ACC112 (cell line): ENCODE results near the gene TOX2.
"Not testable (repeated sequence)": the region's sequence is repeated elsewhere in the genome, so short reads cannot be mapped to it uniquely, and the experiment has no call there.

ENCODE experiments used
- H2AFZ ChIP-seq: fragments of 200-600 bp; sonication (generic); one replicate; pipeline ENCODE4 v1.6.0; 2017; ENCODE audit warnings: antibody characterized with exemption, low read length; ENCODE audit not compliant: unreplicated experiment
- H3K27ac ChIP-seq: fragments of 200-600 bp; sonication (generic); 2 replicates; pipeline ENCODE4 v1.5.1; 2014; ENCODE audit warnings: low read depth, mild to moderate bottlenecking, antibody characterized with exemption, low read length, moderate library complexity
- H3K27me3 ChIP-seq: fragments of 200-600 bp; sonication (generic); 2 replicates; pipeline ENCODE4 v1.6.1; 2014; ENCODE audit warnings: mild to moderate bottlenecking, antibody characterized with exemption, low read length, moderate library complexity, mixed read lengths; ENCODE audit not compliant: insufficient read depth
- H3K36me3 ChIP-seq: fragments of 200-600 bp; sonication (generic); 2 replicates; pipeline ENCODE4 v1.6.1; 2016; ENCODE audit warnings: mild to moderate bottlenecking, antibody characterized with exemption, low read length, moderate library complexity, mixed read lengths; ENCODE audit not compliant: insufficient read depth
- H3K4me1 ChIP-seq: fragments of 200-600 bp; sonication (generic); one replicate; pipeline ENCODE4 v1.6.1; 2016; ENCODE audit warnings: low read length, mixed read lengths; ENCODE audit not compliant: insufficient read depth, unreplicated experiment, control insufficient read depth
- H3K4me3 ChIP-seq: fragments of 200-600 bp; sonication (generic); 2 replicates; pipeline ENCODE4 v1.5.1; 2014; ENCODE audit warnings: mild to moderate bottlenecking, low read depth, low read length
- H3K79me2 ChIP-seq: fragments of 200-600 bp; sonication (generic); one replicate; pipeline ENCODE4 v1.6.0; 2016; ENCODE audit warnings: low read length; ENCODE audit not compliant: control insufficient read depth, unreplicated experiment, insufficient read depth

Gene TOX2

DNA sequence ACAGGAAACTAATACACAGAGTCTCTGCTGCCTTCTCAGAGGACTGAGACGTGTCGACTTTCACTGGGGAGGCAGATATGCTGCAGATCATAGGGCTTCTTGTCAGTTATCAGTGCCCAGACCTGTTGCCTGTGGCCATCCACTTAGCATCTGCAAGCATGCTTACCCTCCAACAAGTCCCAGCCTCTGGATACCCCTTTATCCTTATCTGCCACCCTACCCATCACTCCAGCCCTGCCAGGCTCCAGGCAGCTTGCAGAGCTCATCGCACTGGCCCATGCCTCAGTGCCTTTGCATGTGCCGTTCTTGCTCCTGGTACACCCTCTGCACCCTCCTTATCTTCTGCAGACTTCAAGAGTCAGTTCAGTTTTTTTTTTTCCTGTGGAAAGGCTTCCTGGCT is 119.2 kb downstream of the TOX2 start:
- H2AFZ ChIP-seq: no peak overlapping the region
- H3K4me3 ChIP-seq: no peak overlapping the region
- no peaks in the 10 kb centered on the region for H3K4me1 ChIP-seq
- no peaks in the 10 kb centered on the region for H3K79me2 ChIP-seq
- H3K36me3 ChIP-seq: no peaks in the 10 kb centered on the region
- H3K27ac ChIP-seq: no peak overlapping the region
- H3K27me3 ChIP-seq: peaks cover 65% of the 10 kb centered on the region

DNA sequence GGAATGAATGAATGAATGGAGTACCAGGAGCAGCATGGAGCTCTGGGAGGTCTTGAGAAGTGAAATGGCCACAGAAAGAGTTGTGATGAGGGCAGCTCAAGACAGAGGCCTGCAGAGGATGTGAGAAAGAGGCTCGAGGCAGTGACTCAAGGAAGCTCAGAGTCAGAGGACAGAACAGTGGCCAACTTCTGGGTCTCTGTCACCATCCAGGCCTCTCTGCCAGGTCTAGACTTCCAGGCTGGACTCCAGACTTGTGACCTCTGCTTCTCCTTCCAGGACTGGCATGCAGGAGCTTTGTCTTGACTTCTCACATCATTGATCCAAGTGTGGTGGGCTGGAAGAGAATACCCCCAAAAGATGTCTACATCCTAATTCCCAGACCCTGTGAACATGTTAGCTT is 119.8 kb downstream of the TOX2 start:
- Histone ChIP-seq H3K27ac (no peak overlapping the region), H3K79me2 (no peaks in the 10 kb centered on the region), H3K27me3 (peaks cover 71% of the 10 kb centered on the region), H2AFZ (no peak overlapping the region), H3K4me3 (no peak overlapping the region), H3K4me1 (no peaks in the 10 kb centered on the region), H3K36me3 (no peaks in the 10 kb centered on the region)

DNA sequence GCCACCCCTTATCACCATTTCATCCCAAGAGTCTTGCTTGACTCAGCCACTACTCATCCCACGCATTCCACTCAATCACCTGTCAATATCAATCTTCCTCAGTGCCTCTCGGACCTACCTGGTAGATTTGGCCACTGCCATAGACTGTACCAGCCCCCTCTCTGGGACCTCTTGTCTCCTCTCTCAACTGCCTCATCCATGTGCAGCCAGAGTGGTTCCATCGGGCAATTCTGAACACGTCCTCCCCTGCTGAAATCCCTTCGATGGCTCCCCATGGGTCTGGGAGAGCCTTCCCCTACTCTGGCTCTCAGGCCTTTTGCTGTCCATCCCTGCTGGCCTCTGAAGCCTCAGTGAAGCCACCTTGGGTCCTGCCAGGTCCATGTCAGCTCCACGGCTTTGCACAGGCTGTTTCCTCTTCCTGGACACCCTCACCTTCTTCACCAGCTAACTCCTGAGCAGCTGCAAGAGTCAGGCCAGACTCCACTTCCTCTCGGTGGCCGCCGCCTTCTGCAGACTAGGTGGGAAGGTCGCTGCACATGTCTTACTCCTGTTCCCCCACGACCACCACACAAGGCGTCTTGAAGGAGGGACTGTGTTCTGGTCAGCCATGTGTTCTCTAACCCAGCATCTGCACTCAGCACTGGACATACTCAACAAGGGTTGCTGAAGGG is 120.4 kb downstream of the TOX2 start:
- Histone ChIP-seq H3K79me2 (no peaks in the 10 kb centered on the region), H3K27ac (no peak overlapping the region), H2AFZ (no peak overlapping the region), H3K27me3 (peaks cover 77% of the 10 kb centered on the region), H3K36me3 (no peaks in the 10 kb centered on the region), H3K4me1 (no peaks in the 10 kb centered on the region), H3K4me3 (no peak overlapping the region)

DNA sequence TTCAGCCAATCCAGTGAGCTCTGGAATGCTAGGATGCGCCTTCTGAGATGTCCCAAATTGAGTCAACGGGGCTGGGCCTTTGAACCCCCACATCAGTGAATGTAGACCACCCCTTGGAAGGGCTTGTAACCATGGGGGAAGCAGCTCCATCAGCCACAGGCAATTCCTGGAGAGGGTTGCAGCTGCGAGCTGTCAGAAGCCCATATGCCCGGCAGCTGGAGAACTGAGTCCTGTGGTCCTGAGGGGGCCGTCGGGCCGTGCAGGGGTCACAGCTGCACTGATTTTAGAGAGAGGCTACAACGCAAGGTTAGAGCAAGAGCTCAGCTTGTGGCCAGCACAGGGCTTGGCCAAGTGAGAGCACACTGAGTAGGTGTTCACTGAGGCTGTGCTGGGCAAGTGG is 121.3 kb downstream of the TOX2 start:
- H3K27ac ChIP-seq: no peak overlapping the region
- no peaks in the 10 kb centered on the region for H3K4me1 ChIP-seq
- no peak overlapping the region for H3K4me3 ChIP-seq
- no peak overlapping the region for H2AFZ ChIP-seq
- H3K79me2 ChIP-seq: no peaks in the 10 kb centered on the region
- peaks cover 70% of the 10 kb centered on the region for H3K27me3 ChIP-seq
- H3K36me3 ChIP-seq: no peaks in the 10 kb centered on the region

DNA sequence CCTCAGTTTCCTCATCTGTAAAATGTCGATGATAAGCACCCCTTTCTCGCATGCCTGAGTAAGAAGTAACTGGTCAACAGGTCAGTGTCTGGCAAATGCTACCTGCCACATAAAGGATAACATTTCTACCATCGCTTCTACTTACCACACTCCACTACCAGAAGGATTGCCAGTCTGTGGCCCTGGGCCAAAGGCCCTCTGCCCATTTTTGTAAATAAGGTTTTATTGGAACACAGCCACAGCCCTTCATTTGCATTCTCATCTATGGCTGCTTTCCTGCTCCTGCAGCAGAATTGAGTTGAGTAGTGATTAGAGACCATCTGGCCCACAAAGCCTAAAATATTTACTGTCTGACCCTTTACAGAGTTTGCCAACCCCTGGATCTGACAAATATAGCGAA is 121.8 kb downstream of the TOX2 start:
- no peaks in the 10 kb centered on the region for H3K79me2 ChIP-seq
- H3K27me3 ChIP-seq: peaks cover 72% of the 10 kb centered on the region
- H3K27ac ChIP-seq: no peak overlapping the region
- no peaks in the 10 kb centered on the region for H3K36me3 ChIP-seq
- H3K4me1 ChIP-seq: no peaks in the 10 kb centered on the region
- no peak overlapping the region for H3K4me3 ChIP-seq
- H2AFZ ChIP-seq: no peak overlapping the region

DNA sequence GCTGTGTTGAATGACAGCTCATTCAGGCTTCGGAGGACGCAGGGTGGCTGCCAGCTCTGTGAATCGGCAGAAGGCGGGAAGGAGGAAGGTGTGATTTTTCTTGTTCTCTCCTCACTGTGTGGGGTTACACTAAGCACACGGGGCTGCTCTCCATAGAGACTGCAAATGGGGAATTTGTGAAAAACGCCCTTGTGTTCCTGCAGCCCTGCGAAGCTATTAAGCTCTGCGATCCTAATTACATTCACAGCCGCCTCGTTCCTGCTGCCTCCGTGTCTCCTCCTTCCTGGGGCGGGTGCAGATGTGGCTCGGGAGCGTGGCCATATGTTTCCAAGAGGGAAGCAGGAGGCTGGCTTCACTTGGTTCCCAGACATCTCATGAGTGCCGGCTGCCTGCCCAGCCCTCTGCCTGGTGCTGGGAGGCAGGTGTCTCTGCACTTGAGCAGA is 124.0 kb downstream of the TOX2 start:
- Histone ChIP-seq H3K36me3 (no peaks in the 10 kb centered on the region), H3K27ac (no peak overlapping the region), H3K27me3 (peaks cover 81% of the 10 kb centered on the region)

DNA sequence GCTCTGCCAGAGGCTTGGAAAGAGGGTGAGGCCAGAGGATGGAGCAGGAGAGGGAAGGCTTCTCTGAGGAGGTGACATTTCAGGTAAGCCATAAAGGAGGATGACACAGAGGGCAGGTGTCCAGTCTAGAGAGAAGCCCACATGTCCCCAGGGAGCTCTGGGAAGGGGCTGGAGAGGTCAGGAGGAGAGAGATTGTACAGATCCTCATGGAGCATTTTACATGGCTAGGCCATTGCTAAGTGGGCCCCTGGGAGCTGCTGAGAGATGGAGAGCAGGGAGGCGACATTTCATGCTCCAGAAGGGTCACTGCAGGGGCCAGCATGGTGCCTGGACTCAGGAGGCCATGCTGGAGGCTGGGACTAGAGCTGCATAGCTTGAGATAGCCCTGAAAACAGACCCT is 124.5 kb downstream of the TOX2 start:
- H3K4me3 ChIP-seq: no peak overlapping the region
- no peak overlapping the region for H2AFZ ChIP-seq
- peaks cover 78% of the 10 kb centered on the region for H3K27me3 ChIP-seq
- no peaks in the 10 kb centered on the region for H3K79me2 ChIP-seq
- H3K36me3 ChIP-seq: no peaks in the 10 kb centered on the region
- no peak overlapping the region for H3K27ac ChIP-seq
- no peaks in the 10 kb centered on the region for H3K4me1 ChIP-seq

More for the DNA sequence above, 124.0 kb downstream of the TOX2 start:
- no peaks in the 10 kb centered on the region for H3K4me1 ChIP-seq
- no peaks in the 10 kb centered on the region for H3K79me2 ChIP-seq
- H2AFZ ChIP-seq: no peak overlapping the region
- H3K4me3 ChIP-seq: no peak overlapping the region

DNA sequence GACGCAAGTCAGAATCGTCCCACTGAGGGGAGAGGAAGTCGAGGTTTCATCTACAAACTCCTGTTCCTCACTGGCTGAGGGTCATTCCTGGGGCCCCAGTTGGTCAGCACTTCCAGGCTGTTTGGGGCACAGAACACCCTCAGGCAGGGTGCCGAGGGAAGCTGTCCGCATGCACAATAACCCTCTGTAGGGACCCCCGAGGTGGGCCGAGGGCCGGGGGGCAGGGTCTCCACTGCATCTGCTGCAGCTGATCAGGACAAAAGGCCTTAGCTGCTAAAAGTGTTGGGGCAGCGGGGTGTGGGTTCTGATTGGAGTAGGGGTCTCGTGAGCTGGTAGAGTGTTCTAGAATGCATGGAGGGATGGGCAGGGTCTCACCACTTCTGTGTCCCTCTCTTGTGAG is 125.1 kb downstream of the TOX2 start:
- H3K4me1 ChIP-seq: no peaks in the 10 kb centered on the region
- H3K4me3 ChIP-seq: no peak overlapping the region
- no peak overlapping the region for H2AFZ ChIP-seq
- H3K79me2 ChIP-seq: no peaks in the 10 kb centered on the region
- H3K27me3 ChIP-seq: peaks cover 72% of the 10 kb centered on the region
- H3K36me3 ChIP-seq: no peaks in the 10 kb centered on the region
- H3K27ac ChIP-seq: no peak overlapping the region

DNA sequence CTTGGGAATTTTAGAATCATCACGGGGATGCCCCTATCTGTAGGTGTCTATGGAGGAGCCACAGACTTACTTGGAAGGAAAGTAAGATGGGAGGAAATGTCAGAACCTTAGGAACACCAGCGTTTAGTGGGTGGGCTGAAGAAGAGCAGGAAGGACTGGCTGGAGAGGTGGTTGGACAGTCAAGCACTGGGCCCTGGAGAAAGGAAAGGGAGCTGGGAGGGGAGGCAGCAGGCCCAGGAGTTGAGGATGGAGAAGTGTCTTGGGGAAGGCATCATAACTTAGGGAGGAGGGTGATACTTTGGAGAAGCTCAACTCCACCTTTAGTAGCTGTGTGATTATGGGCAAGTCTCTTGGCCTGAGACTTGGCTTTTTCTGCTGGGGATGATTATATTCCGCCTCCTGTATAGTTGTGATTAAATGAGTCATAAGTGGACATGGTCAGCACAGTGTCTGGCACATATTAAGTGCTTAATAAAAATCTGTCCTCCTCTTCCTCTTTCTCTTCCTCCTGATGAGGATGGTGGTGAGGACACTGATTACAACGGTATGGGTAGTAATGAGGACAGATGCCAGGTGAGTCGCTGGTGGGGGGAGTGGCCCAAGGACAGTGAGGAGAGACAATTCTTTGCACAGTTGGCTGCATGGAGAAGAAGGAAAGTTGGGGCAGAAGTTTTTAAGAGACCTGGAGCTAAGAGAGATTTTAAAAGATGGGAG is 125.7 kb downstream of the TOX2 start:
- H3K27me3 ChIP-seq: peaks cover 69% of the 10 kb centered on the region
- H3K4me1 ChIP-seq: no peaks in the 10 kb centered on the region
- H3K4me3 ChIP-seq: no peak overlapping the region
- no peak overlapping the region for H2AFZ ChIP-seq
- H3K36me3 ChIP-seq: no peaks in the 10 kb centered on the region
- H3K27ac ChIP-seq: no peak overlapping the region
- H3K79me2 ChIP-seq: no peaks in the 10 kb centered on the region

DNA sequence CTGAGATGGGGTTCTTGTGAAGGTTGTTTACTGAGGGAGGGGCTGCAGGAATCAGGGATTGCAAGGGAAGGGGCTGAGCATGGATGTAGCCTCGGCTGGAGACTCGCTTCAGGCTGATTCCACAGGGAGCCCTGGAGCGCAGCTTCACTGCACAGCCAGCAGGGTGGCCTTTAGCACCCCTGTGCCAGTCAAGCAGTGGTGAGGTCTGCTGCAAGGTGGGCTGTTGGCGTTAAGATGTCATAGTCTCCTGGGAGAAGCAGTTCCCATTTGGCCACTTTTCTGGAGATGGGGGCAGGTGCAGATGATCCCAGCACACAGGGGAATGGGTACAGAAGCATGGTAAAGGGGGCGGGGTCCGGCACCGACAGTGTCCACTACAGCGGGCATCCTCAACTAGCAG is 126.3 kb downstream of the TOX2 start:
- Histone ChIP-seq H2AFZ (no peak overlapping the region), H3K27ac (no peak overlapping the region), H3K79me2 (no peaks in the 10 kb centered on the region), H3K36me3 (no peaks in the 10 kb centered on the region), H3K27me3 (peaks cover 67% of the 10 kb centered on the region), H3K4me3 (no peak overlapping the region), H3K4me1 (no peaks in the 10 kb centered on the region)

DNA sequence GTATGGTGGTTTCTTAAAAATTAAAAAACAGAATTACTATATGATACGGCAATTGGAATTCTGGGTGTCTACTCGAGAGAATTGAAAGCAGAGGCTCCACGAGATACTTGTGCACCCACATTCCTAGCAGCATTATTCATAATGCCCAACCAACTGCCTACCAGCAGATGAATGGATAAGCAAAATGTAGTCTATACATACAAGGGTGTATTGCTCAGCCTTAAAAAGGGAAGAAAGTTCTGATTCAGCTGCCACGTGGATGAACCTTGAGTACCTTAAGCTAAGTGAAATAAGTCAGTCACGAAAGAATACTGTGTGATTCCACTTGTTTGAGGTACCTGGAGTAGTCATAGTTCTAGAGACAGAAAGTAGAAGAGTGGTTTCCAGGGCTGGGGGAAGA is 130.1 kb downstream of the TOX2 start:
- not testable (repeated sequence) for H3K4me1 ChIP-seq, H3K27ac ChIP-seq, H3K79me2 ChIP-seq, H3K36me3 ChIP-seq, H2AFZ ChIP-seq, H3K4me3 ChIP-seq
- peaks cover 45% of the 10 kb centered on the region for H3K27me3 ChIP-seq
